ENCODE data around the gene ERN1.
A peak's percentile ranks its signal among the peaks of the same experiment; 100 is the strongest.
"Not testable (repeated sequence)": the region's sequence is repeated elsewhere in the genome, so short reads cannot be mapped to it uniquely, and the experiment has no call there.

ERN1 gene

DNA sequence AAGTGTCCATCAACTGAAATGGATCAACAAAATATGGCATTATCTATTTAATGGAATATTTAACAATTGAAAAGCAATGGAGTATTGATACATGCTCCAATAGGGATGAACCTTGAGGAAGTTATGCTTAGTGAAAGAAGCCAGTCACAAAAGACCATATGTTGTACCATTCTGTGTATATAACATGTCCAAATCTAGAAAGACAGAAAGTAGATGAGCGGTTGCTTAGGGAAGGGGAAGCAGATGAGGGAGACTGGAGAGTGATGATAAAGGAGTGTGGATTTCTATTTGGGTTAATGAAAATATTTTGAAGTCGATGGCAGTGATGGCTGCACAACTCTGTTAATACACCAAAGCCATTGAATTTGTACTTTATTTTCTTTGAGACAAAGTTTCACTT, 8.5 kb upstream of the ERN1 start:
- DNase-seq (ENCODE audit: low read depth in 2 of 2) = no peak

DNA sequence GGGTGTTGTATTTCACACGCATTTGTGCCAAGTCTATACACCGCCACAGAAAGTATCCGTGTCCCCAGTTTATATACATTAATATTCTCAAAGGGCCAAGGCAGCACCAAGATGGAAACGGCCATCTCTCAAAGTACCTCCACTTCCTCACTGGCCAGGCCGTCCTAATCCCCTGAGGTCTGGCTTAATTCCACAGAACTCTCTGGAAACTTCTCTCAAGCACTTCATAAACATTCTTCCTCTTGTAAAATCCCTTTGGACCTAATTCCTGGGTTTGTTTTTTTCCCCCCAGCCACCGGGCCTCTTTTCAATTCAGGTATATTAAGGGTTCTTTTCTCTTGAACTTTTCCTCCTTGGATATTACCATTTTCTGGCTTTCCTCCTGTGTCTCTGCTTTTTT, 5.1 kb upstream of the ERN1 start:
- DNase-seq (ENCODE audit: low read depth in 2 of 2) = no peak

DNA sequence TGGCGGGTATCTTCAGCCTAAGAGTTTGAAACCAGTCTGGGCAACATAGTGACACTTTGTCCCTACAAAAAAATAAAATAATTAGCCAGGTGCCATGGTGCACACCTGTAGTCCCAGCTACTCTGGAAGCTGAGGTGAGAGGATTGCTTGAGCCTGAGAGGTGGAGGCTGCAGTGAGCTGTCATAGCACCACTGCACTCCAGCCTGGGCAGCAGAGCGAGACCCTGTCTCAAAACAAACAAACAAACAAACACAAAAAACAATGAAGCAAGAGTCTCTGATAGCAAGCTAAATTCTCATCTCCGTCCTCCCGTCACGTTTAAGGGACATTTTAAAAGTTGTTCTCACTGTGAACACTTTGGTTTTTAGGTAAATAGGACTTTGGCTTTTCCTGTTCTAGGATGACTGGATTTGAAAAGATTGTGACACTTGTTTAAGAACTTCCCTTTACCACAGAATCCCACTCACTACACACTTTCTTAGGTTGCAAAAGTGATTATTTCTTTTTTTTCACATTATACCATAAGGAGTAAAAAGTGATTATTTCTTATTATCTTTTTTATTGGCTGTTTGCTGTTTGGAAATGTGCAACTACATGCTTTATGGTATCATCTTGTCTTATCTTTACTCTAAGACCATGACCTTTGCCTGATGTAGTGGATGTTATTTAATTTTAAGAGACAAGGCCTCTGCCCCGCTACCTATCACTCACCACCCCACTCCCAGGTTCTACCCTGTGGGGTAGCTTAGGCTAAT, 4.4 kb upstream of the ERN1 start:
- no peak for DNase-seq (ENCODE audit: low read depth in 2 of 2)

GRCh38 chr17:64133546-64134215, 3.7 kb upstream of the ERN1 start:
- DNase-seq (ENCODE audit: low read depth in 2 of 2) = no peak

GRCh38 chr17:64131606-64132270, 1.8 kb upstream of the ERN1 start:
- DNase-seq (ENCODE audit: low read depth in 2 of 2) = no peak

GRCh38 chr17:64130559-64131001, 636 bp upstream of the ERN1 start:
- peak; percentile 50 to 58 for DNase-seq (ENCODE audit: low read depth in 2 of 2)

DNA sequence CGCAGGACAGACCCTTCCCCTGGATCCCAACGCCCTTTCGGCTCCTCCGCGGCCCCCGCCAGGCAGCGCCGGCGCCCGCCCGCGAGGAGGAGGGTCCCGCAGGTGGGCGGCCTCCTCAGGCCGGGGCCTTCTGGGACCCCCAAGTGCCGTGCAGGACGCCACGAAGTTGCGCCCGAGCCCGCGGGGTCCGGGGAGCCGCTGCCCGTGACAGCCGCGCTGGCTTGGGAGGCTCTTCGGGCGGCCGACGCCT, 504 bp downstream of the ERN1 start:
- DNase-seq (ENCODE audit: low read depth in 2 of 2) = no peak

- DNase-seq (ENCODE audit: low read depth in 2 of 2) = no peak
These were observed 993 bp downstream of the ERN1 start for GRCh38 chr17:64128787-64129514.

DNA sequence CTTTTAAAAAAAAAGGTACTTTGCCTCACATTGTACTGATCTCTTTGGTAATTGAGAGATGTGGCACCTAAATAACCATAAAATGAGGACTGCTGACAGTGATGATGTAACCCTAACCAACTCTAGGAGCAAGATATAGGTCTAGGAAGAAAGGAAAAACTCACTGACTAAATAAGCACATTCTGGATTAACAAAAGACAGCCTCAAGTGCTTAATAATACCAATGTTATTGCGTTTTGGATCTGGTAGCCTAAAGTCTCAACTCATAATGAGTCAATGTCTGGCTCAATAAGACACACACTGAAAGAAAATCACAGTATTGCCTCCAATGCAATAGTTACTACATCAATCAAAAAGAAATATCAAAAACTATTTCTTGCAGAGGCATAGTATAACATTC, 3.0 kb downstream of the ERN1 start:
- no peak for DNase-seq (ENCODE audit: low read depth in 2 of 2)

- no peak for DNase-seq (ENCODE audit: low read depth in 2 of 2)
These were observed 4.0 kb downstream of the ERN1 start for GRCh38 chr17:64125937-64126336.

DNA sequence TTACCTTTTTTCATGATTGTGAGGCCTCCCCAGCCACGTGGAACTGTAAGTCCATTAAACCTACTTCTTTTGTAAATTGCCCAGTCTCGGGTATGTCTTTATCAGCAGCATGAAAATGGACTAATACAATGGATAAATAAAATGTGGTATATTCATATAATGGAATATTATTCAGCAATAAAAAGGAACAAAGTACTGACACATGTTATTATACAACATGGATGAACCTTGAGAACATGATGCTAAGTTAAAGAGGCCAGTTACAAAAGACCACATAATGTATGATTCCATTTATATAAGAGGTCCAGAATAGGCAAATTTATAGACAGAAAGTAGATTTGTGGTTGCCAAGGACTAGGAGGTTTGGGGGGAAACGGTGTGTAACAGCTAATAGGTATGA, 5.3 kb downstream of the ERN1 start:
- no peak for DNase-seq (ENCODE audit: low read depth in 2 of 2)

DNA sequence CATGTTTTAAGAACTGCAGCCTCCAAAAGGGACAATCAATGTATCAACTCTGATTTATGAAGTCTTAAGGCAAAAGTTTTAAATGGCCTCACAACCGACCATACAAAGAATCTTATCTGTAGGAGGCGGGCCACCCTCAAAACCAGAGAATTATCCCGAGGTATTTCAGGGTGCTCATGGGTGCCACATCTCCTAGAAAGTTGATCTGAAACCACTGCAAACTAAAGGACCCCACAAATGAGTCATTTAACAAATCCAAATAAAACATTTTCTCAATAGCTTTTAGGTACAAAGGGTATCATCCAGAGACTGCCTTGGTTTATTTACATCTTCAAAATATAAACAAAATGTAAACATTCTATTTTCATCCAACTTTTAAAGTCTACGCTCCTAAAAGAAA, 6.8 kb downstream of the ERN1 start:
- DNase-seq (ENCODE audit: low read depth in 2 of 2) = no peak

DNA sequence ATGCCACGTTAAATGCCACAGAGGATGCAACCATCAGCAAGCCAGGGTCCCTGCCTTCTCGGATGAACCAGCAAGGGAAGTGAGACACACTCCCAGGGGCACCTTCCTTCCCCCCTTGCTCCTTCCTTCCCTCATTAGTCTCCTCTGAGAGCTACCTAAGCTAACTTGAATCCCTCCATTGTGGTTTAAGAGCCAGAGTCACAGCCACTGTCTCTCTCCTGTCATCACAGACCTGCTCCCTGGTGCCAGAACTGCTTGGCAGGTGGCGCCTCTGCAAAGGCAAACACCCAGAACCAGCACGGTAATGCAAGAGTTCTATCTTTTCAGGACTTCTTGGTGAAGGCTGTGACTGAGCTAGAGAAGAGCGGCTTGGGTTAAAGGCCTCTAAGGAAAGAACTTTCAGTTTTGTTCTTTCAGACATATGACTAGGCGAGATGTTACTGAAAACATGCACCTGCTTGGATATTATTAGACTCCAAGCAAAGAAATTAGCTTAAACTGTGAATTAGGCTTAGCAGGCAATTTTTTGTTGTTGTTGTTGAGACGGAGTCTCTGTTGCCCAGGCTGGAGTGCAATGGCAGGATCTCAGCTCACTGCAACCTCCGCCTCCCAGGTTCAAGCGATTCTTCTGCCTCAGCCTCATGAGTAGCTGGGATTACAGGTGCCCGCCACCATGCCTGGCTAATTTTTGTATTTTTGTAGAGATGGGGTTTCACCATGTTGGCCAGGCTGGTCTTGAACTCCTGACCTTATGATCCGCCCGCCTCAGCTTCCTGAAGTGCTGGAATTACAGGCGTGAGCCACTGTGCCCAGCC, 8.8 kb downstream of the ERN1 start:
- not testable (repeated sequence) for DNase-seq (ENCODE audit: low read depth in 2 of 2)

DNA sequence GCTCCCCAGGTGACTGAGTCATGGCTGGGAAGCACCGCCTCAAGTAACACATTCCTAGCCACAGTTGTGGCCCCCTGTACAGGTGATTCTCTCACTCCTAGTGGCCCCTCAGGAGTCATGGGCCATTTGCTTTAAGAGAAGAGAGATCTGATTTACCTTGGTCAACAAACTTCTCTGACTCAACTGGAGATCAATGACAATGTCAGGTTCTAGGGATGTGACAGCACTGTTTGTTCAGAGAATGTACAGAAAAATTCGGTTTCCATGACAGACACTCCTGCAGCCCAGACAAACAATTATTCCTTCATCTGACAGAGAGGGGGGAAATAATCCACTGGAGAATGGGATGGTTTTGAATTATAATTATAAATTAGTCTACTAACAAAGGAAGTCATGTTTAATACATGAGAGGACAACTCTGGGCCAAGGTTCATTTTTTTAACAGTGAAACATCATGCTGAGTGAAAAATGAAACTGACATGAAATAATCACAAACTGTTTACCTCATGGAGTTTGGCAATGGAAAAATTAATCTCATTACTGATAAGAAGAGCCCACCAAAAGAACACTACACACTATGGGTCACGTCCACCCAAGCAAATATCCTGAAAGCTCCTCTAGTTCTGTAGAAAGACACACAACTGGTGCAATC, 9.7 kb downstream of the ERN1 start:
- no peak for DNase-seq (ENCODE audit: low read depth in 2 of 2)

DNA sequence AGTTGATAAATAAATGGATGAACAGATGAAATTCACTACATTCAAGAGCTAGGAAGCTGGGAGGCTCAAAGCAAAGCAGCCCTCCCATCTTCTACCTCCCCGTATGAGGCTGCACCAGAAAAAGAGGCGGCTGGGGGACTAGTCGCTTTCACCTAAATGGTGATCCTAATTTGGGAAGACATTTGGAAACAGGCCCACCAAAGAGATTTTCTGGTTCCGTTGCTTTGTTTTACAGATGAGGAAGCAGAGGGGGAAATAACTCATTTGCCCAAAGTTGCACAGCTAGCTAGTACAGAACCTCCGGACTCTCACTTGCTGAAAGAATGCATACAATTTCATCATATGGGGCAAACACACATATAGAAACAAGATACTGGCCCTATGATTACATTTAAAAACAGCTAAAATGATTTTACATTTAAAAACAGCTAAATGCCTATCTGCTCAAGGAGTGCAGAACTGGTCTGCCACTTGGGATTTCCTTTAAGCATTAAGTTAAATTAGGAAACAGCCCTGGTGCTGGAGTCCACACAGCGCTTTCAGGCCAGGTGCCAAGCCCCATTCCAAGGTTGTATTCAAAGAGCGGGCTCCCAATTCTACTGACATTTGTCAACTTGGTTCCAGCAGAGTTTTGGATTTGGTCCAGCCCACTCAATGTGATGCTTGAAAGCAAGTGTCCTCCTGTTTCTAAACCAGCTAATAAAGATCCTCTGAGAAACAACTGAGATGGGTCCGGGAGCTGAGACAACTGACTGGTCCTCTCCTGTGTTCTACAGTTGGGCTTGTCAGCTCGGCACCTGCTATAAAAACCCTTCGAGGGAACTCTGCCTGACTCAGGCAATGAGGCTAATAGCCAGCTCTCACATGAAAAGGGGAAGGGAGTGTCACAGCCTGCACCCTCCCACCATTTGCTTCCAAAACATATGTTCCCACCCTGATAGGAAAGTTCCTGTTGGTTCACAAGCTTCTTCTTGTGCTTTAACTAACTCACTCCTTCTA, 11.7 kb downstream of the ERN1 start:
- DNase-seq (ENCODE audit: low read depth in 2 of 2) = no peak

DNA sequence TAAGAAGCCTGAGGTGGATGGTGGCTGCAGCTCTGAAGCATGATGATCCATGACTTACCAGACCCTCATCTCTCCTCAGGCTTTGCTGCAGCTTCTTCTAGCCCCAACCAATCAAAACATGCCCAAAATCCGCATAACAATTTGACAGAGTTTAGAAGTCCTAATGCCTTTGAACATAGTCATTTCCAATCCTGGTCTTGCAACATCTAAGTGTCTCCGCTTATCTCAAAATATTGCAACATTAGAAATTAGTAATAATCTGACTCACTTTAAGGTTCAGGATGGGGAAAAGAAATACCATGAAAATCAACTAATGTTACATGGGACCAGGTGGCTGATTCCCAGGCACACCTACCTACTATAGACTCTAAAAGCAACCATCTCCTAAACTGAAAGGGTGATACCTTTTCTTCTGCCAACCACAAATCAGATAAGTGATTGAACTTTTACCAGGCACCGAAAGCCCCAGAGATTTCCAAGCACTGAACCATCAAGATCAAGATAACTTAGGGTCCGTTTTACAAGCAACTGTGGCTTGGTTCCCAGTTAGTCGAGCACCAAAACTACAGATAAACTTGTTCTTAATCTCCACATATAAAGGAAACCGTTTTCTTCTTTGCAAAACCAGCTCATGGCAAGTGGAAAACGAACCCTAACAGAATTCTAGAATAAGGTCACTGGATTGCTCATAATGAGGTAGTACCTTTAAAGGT, 14.0 kb downstream of the ERN1 start:
- no peak for DNase-seq (ENCODE audit: low read depth in 2 of 2)

DNA sequence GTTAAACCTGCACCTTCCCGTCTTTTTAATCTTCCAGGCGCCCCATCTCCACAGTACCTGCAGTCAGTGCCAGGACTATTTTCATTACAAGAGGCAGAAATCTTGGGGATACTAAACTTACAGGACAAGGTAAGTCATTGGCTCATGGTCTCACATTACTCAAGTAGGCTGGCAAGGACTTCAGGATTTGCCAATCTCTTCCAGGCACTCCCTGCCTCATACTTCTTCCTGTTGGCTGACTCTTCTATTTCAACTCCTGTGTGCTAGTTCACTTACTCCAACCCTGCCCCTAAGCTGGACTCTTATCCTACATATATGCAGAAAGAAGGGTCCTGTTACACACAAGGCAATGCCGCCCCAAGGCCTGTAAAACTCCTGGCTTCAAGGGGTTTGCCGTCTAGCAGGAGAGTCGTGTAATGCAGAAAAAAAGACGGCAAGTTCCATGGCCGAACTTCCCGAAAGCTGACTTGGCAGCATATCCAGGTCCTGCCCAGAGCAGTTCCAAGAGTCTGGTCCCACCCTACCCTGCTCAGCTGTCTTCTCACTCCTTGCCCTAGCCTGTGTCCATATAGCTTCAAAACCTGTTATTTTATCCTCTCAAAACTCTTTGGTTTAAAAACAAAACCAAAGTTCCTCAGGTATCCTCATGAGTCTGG, 14.8 kb downstream of the ERN1 start:
- DNase-seq (ENCODE audit: low read depth in 2 of 2) = no peak

DNA sequence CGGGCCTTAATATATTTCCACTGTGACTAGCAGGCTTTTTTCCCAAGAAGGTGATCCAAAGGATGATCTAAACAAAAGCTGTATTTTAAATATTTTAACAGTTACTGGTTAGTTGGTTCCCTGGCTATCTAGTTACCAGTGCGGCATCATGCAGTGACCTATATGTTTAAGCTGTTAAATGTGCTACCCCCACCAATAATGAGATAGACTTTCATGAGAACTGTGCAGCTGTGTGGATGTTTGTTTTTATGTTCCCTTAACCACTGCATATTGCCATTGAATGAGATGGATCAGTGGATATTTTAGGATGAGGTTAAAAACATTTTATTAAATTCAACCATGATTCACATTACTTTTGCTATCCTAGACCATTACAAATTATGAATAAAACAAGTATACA, 16.9 kb downstream of the ERN1 start:
- DNase-seq (ENCODE audit: low read depth in 2 of 2) = no peak

DNA sequence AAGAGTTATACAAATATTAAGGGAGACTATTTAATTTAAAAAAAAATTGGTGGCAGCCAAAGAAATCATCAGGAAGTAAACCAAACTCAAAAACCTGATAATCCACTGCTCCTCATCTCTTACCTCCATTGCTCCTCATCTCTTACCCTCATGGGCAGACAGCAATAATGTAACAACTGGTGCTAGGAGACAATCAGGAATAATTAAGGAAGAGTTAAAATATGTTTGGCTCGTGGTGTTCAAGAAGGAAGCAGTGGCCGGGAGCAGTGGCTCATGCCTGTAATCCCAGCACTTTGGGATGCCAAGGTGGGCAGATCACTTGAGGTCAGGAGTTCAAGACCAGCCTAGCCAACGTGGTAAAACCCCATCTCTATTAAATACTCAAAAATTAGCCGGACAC, 18.1 kb downstream of the ERN1 start:
- DNase-seq (ENCODE audit: low read depth in 2 of 2) = no peak

Measured in stimulated activated CD4-positive, alpha-beta T cell treated with anti-CD3 and anti-CD28 coated beads, Interleukin-15, amount 100 ng/mL, for 48 hours (primary cell).